Measurements from ENCODE around the gene PTBP3. TPM values are rescaled to one million over a fixed set of nuclear protein-coding genes. Genes with fewer than 3 reads are reported as not detected.

The PTBP3 gene
- total RNA-seq, 1 experiment from 2014 or later: 73.1 TPM

- intact Hi-C loops (cut with micrococcal nuclease; ENCODE audit: unreplicated experiment): no loop called here
- Mint-ChIP-seq H3K27me3 (ENCODE audit: unreplicated experiment) (no peaks in the 10 kb centered on the region), H3K9me3 (ENCODE audit: low read depth, unreplicated experiment) (no peaks in the 10 kb centered on the region), H3K4me3 (ENCODE audit: low read depth, unreplicated experiment) (no peak overlapping the region), H3K36me3 (ENCODE audit: insufficient read depth, unreplicated experiment) (peaks cover 19% of the 10 kb centered on the region), H3K4me1 (ENCODE audit: low read depth, unreplicated experiment) (peaks cover 58% of the 10 kb centered on the region), H3K27ac (ENCODE audit: unreplicated experiment) (no peak overlapping the region)
- TF ChIP-seq CTCF (IDR thresholded peaks at IDR 0.05; ENCODE audit: unreplicated experiment): no peak
- BruUV-seq (replicated peaks): no TSS peak
- no peak for DNase-seq
- CTCF ChIA-PET: interaction anchor here (0.9 kb wide), 2 partner anchors 21 to 214 kb away, joined by 3 read pairs; no protein-coding TSS in a partner anchor
Observed at GRCh38 chr9:112326194-112326593, 7.2 kb downstream of the PTBP3 start.

DNA sequence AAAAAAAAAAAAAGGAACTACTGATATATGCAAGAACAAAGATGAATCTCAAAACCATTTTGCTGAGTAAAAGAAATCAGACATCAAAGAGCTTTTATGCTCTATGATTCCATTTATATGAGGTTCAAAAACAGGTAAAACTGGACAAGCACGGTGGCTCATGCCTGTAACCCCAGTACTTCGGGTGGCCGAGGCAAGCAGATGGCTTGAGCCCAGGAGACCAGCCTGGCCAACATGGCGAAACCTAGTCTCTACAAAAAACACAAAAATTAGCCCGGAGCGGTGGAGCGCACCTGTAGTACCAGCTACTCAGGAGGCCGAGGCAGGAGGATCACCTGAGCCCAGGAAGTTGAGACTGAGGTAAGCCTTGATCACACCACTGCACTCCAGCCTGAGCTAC, 7.8 kb downstream of the PTBP3 start:
- Mint-ChIP-seq H3K27me3 (ENCODE audit: unreplicated experiment) (no peaks in the 10 kb centered on the region), H3K4me1 (ENCODE audit: low read depth, unreplicated experiment) (peaks cover 58% of the 10 kb centered on the region), H3K4me3 (ENCODE audit: low read depth, unreplicated experiment) (no peak overlapping the region), H3K36me3 (ENCODE audit: insufficient read depth, unreplicated experiment) (peaks cover 16% of the 10 kb centered on the region), H3K9me3 (ENCODE audit: low read depth, unreplicated experiment) (no peaks in the 10 kb centered on the region), H3K27ac (ENCODE audit: unreplicated experiment) (no peak overlapping the region)
- no TSS peak for BruUV-seq (replicated peaks)
- intact Hi-C loops (cut with micrococcal nuclease; ENCODE audit: unreplicated experiment): no loop called here
- CTCF ChIA-PET: interaction anchor here (0.6 to 0.9 kb wide), 3 partner anchors 20 to 213 kb away, joined by 3 read pairs; no protein-coding TSS in a partner anchor
- DNase-seq: peak; percentile 28
- no peak for TF ChIP-seq CTCF (IDR thresholded peaks at IDR 0.05; ENCODE audit: unreplicated experiment)

GRCh38 chr9:112325127-112325526, 8.3 kb downstream of the PTBP3 start:
- peak overlapping the region; percentile 60 for H3K4me3 Mint-ChIP-seq (ENCODE audit: low read depth, unreplicated experiment)
- CTCF ChIA-PET: interaction anchor here (0.8 to 0.9 kb wide), 2 partner anchors 20 to 1089 kb away, joined by 3 to 5 read pairs; no protein-coding TSS in a partner anchor
- peaks cover 53% of the 10 kb centered on the region for H3K4me1 Mint-ChIP-seq (ENCODE audit: low read depth, unreplicated experiment)
- peak; percentile 51 for DNase-seq
- no TSS peak for BruUV-seq (replicated peaks)
- no peaks in the 10 kb centered on the region for H3K27me3 Mint-ChIP-seq (ENCODE audit: unreplicated experiment)
- H3K36me3 Mint-ChIP-seq (ENCODE audit: insufficient read depth, unreplicated experiment): peaks cover 16% of the 10 kb centered on the region
- TF ChIP-seq CTCF (IDR thresholded peaks at IDR 0.05; ENCODE audit: unreplicated experiment): no peak
- H3K27ac Mint-ChIP-seq (ENCODE audit: unreplicated experiment): no peak overlapping the region
- H3K9me3 Mint-ChIP-seq (ENCODE audit: low read depth, unreplicated experiment): no peaks in the 10 kb centered on the region
- intact Hi-C loops (cut with micrococcal nuclease; ENCODE audit: unreplicated experiment): no loop called here

- BruUV-seq (replicated peaks): no TSS peak
- Mint-ChIP-seq H3K9me3 (ENCODE audit: low read depth, unreplicated experiment) (no peaks in the 10 kb centered on the region), H3K27ac (ENCODE audit: unreplicated experiment) (peak overlapping the region; percentile 51), H3K36me3 (ENCODE audit: insufficient read depth, unreplicated experiment) (peaks cover 16% of the 10 kb centered on the region), H3K4me1 (ENCODE audit: low read depth, unreplicated experiment) (peaks cover 46% of the 10 kb centered on the region), H3K27me3 (ENCODE audit: unreplicated experiment) (no peaks in the 10 kb centered on the region), H3K4me3 (ENCODE audit: low read depth, unreplicated experiment) (peak overlapping the region; percentile 60)
- TF ChIP-seq CTCF (IDR thresholded peaks at IDR 0.05; ENCODE audit: unreplicated experiment): no peak
- CTCF ChIA-PET: interaction anchor here (0.9 to 1.5 kb wide), 2 partner anchors 13 to 52 kb away, joined by 3 read pairs; no protein-coding TSS in a partner anchor
- no peak for DNase-seq
- intact Hi-C loops (cut with micrococcal nuclease; ENCODE audit: unreplicated experiment): no loop called here
Observed at GRCh38 chr9:112323378-112323854, 10.0 kb downstream of the PTBP3 start.

All from Calu3 (cell line).